ENCODE measurements around the gene ADK. TPM values are rescaled to one million over a fixed set of nuclear protein-coding genes. Genes with fewer than 3 reads are reported as not detected.

The ADK gene
- total RNA-seq, 1 experiment from 2014 or later, result 26.5 TPM

Other genes starting within 250 kb of the ADK start
- gene PLAU, start 240.1 kb upstream of the ADK start, total RNA-seq (2014; rRNA removed; shearing (Covaris generic); ENCODE audit: low replicate concordance), result 169 and 219 TPM in 2 replicates
- 109 and 112 TPM in 2 replicates for gene VCL, start 153.1 kb upstream of the ADK start, total RNA-seq (2014; rRNA removed; shearing (Covaris generic); ENCODE audit: low replicate concordance)
- 3.6 and 5.5 TPM in 2 replicates for gene AP3M1, start 393 bp upstream of the ADK start, total RNA-seq (2014; rRNA removed; shearing (Covaris generic); ENCODE audit: low replicate concordance)

Measured in MG63 (cell line).